Panc1 (cell line): ENCODE measurements around the gene NPC1L1. TPM values are rescaled to one million over a fixed set of nuclear protein-coding genes. Genes with fewer than 3 reads are reported as not detected.

Experiments
- ATAC-seq: fragments of 200-7000 bp; cut with Tn5 transposase; 2 replicates; pipeline ENCODE4 v1.9.1; 2020; ENCODE audit warnings: mild to moderate bottlenecking, moderate library complexity
- BruUV-seq: library from RNA; stranded (reverse); fragments of 400-500 nt; replicated peaks from 2 replicates; lab custom pipeline; 2021; lab: Mats Ljungman, UMichigan
- CTCF ChIA-PET: fragments of 300-600 bp; sonication (Branson Sonifier 250); formaldehyde crosslinking; loops from one replicate; lab custom pipeline; 2022; ENCODE audit warnings: antibody characterized with exemption; lab: Charles Lee
- POLR2A ChIA-PET: fragments of 300-600 bp; sonication (Branson Sonifier 250); formaldehyde crosslinking; loops from one replicate; lab custom pipeline; 2022; ENCODE audit warnings: antibody characterized with exemption; lab: Charles Lee
- DNase-seq: peaks from one replicate; pipeline ENCODE4 v3.0.0-alpha.2; 2010; ENCODE audit warnings: low read depth, low spot score
- H3K27ac ChIP-seq: 2 replicates; pipeline ENCODE4 v1.5.1; 2011; ENCODE audit warnings: mild to moderate bottlenecking, low read length, inconsistent platforms
- H3K27me3 ChIP-seq: fragments of 200-500 bp; sonication (Bioruptor generic); 2 replicates; pipeline ENCODE4 v1.6.0; 2014; ENCODE audit warnings: low read length, inconsistent platforms; ENCODE audit not compliant: control insufficient read depth, insufficient read depth
- H3K36me3 ChIP-seq: fragments of 200-500 bp; sonication (Bioruptor generic); 2 replicates; pipeline ENCODE4 v1.5.1; 2014; ENCODE audit warnings: inconsistent platforms, mild to moderate bottlenecking, low read length, moderate library complexity; ENCODE audit not compliant: control insufficient read depth, insufficient read depth
- H3K4me1 ChIP-seq: 2 replicates; pipeline ENCODE4 v1.5.1; 2011; ENCODE audit warnings: inconsistent platforms, mild to moderate bottlenecking, low read length, moderate library complexity; ENCODE audit not compliant: control insufficient read depth, insufficient read depth
- H3K4me3 ChIP-seq, 2 experiments: 2 replicates each; pipeline ENCODE4 v1.5.1; 2011 to 2012; ENCODE audit warnings: low read depth in 2 of 2, low read length in 2 of 2, mild to moderate bottlenecking in 2 of 2, inconsistent platforms in 1 of 2, moderate library complexity in 1 of 2
- H3K9me3 ChIP-seq: fragments of 200-500 bp; sonication (Bioruptor generic); 2 replicates; pipeline ENCODE4 v1.5.1; 2014; ENCODE audit warnings: low read depth, mild to moderate bottlenecking, inconsistent platforms, low read length, moderate library complexity; ENCODE audit not compliant: control insufficient read depth, insufficient read depth
- POLR2AphosphoS5 ChIP-seq: IDR thresholded peaks from 2 replicates; pipeline ENCODE4 v1.6.1; 2012; ENCODE audit warnings: mild to moderate bottlenecking, low read depth, low read length, moderate library complexity
- SIN3A ChIP-seq: IDR thresholded peaks from 2 replicates; pipeline ENCODE4 v1.6.1; 2012; ENCODE audit warnings: low read depth, mild to moderate bottlenecking, low read length, moderate library complexity, borderline replicate concordance; ENCODE audit not compliant: insufficient read depth
- TCF7L2 ChIP-seq: IDR thresholded peaks from 2 replicates; pipeline ENCODE4 v1.6.1; 2011; ENCODE audit warnings: mild to moderate bottlenecking, low read depth, low read length, inconsistent platforms
- in situ Hi-C: cut with HindIII; loops from 2 replicates; pipeline ENCODE4 v1.10.0; 2016; ENCODE audit warnings: low sequenced_read_pairs, low pct_unique_long_range_greater_than_20kb
- intact Hi-C: fragments of 100-400 bp; cut with micrococcal nuclease; formaldehyde crosslinking; loops from one replicate; pipeline ENCODE4 v1.10.0; 2022; ENCODE audit not compliant: unreplicated experiment
- total RNA-seq: library from RNA; stranded (reverse); gene quantifications from one replicate; pipeline ENCODE4 v1.2.1, GENCODE V29; 2021; ENCODE audit not compliant: unreplicated experiment
- TF ChIP-seq, protein P1 (sequence below): fragments of 450-650 bp; IDR thresholded peaks from 2 replicates; pipeline ENCODE4 v1.5.1; 2017; ENCODE audit warnings: mild to moderate bottlenecking
- TF ChIP-seq, protein P2 (sequence below), 2 experiments: IDR thresholded peaks; 2 replicates each; pipeline ENCODE4 v1.6.1; 2011 to 2012; ENCODE audit warnings: low read depth in 2 of 2, control low read depth in 1 of 2, low read length in 1 of 2, mild to moderate bottlenecking in 1 of 2, moderate library complexity in 1 of 2; ENCODE audit not compliant: insufficient read depth in 1 of 2

NPC1L1 gene
- total RNA-seq, 1 experiment from 2014 or later = not detected

DNA sequence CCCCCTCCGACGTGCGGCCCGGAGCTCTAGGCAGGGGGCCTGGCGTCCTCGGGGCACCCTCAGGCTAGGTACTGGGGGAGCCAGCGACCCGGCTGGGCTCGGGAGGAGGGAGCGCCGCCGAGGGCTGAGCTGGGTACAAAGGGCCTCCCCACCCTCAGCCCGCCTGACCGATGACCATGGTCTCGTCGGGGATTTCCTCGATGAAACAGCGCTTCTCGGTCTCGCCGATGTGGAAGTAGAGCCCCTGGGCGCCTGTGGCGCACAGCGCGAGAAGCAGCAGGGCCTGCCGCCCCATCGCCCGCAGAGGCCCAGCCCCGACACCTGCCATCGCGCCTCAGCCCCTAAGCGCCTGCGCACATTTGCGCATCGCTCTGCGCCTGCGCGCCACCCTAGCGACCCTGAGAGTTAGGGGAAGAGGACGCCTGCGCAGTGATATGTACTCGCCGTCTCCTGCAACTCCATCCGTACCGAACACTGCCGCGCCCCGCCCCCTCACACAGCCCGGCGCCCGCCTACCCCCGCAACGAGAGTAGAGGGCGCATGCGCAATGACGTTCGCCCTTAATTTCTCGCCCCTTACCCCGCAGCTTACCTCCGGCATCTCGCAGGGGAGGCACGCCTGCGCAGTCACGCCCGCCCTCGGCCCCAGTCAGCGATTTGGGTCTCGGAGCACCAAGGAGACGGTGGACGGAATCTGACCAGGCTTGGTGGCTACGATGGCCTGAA, 40.9 kb upstream of the NPC1L1 start, which contains the start of gene TMED4:
TSS of gene TMED4 (minus strand) at position 353 of the 725 bp plus-strand sequence. CDS start at position 328, 25 bp downstream.
- ChIA-PET CTCF (interaction anchor here (0.5 kb wide), 1 partner anchor 32 kb away, joined by 5 read pairs; no protein-coding TSS in a partner anchor), POLR2A (interaction anchor here (0.6 to 1.7 kb wide), 5 partner anchors 8 to 1796 kb away, joined by 3 to 7 read pairs (median 3); partner anchors contain the start of gene DDX56)
- Histone ChIP-seq H3K36me3 (peaks cover 16% of the 10 kb centered on the region), H3K4me1 (peaks cover 11% of the 10 kb centered on the region), H3K4me3 (peak within 1 kb of the TSS; percentile 90 to 97), H3K27me3 (no peaks in the 10 kb centered on the region), H3K9me3 (no peaks in the 10 kb centered on the region), H3K27ac (peak within 1 kb of the TSS; percentile 90)
- ATAC-seq = peak; percentile 96
- in situ Hi-C loops (no loop called here), intact Hi-C loops (loop anchor here (10.0 kb wide), 1 partner anchor 553 kb away; no protein-coding TSS in a partner anchor)
- BruUV-seq = no TSS peak
- DNase-seq = peak; percentile 97
- TF ChIP-seq, protein P1, sequence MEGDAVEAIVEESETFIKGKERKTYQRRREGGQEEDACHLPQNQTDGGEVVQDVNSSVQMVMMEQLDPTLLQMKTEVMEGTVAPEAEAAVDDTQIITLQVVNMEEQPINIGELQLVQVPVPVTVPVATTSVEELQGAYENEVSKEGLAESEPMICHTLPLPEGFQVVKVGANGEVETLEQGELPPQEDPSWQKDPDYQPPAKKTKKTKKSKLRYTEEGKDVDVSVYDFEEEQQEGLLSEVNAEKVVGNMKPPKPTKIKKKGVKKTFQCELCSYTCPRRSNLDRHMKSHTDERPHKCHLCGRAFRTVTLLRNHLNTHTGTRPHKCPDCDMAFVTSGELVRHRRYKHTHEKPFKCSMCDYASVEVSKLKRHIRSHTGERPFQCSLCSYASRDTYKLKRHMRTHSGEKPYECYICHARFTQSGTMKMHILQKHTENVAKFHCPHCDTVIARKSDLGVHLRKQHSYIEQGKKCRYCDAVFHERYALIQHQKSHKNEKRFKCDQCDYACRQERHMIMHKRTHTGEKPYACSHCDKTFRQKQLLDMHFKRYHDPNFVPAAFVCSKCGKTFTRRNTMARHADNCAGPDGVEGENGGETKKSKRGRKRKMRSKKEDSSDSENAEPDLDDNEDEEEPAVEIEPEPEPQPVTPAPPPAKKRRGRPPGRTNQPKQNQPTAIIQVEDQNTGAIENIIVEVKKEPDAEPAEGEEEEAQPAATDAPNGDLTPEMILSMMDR = no peak
- TF ChIP-seq SIN3A (no peak), TCF7L2 (no peak), POLR2AphosphoS5 (peak; percentile 99)
- TF ChIP-seq, protein P2, sequence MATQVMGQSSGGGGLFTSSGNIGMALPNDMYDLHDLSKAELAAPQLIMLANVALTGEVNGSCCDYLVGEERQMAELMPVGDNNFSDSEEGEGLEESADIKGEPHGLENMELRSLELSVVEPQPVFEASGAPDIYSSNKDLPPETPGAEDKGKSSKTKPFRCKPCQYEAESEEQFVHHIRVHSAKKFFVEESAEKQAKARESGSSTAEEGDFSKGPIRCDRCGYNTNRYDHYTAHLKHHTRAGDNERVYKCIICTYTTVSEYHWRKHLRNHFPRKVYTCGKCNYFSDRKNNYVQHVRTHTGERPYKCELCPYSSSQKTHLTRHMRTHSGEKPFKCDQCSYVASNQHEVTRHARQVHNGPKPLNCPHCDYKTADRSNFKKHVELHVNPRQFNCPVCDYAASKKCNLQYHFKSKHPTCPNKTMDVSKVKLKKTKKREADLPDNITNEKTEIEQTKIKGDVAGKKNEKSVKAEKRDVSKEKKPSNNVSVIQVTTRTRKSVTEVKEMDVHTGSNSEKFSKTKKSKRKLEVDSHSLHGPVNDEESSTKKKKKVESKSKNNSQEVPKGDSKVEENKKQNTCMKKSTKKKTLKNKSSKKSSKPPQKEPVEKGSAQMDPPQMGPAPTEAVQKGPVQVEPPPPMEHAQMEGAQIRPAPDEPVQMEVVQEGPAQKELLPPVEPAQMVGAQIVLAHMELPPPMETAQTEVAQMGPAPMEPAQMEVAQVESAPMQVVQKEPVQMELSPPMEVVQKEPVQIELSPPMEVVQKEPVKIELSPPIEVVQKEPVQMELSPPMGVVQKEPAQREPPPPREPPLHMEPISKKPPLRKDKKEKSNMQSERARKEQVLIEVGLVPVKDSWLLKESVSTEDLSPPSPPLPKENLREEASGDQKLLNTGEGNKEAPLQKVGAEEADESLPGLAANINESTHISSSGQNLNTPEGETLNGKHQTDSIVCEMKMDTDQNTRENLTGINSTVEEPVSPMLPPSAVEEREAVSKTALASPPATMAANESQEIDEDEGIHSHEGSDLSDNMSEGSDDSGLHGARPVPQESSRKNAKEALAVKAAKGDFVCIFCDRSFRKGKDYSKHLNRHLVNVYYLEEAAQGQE (IDR thresholded peaks at IDR 0.05; ENCODE audit: insufficient read depth in 1 of 2, low read depth in 2 of 2, low read length in 1 of 2) = peak in 1 of 2 experiments; percentile 22; a peak in 1 of 4 replicates

DNA sequence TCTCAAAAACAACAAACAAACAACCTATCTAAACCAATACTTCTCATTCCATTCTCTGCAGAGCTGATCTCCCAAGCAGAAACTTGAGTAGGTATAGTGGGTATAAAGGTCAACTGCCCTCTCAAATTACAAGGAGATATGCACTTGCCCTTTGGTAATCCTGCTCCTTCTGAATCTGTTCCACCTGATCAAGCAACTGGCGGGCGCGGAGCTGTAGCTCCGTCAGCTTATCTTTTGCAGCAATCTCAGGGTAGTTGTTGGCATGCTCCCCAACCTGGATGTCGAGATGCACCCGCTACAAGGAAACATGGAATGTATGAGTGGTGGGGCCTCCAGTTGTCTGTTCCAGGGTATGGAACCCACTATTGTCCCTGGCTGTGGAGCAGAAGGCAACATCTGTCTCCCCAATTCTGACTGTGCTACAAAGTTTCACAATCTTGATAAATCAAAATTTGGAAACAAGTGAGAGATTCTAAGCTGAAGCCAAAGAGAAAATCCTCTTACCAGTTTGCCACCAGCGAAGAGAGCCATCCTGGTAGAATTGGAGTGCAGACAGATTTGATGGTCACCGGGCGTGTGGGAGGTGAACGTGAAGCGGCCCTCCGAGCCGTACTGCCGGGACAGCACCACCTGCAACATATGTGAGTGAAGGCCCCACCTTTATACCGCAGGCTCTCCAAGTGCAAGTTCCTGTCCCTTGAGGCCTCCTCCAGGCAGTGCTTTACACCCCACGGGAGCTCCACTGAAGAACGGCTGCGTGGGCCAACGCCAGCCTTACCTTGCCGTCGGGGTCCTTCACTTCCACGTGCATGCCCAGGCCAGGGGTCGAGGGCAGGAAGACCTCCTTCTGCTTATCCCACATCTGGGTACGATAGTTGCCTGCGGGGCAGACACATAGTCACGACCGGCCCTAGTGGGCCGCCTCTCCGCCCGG, 40.1 kb upstream of the NPC1L1 start:
- Histone ChIP-seq H3K4me1 (peaks cover 11% of the 10 kb centered on the region), H3K27ac (peak overlapping the region; percentile 90), H3K9me3 (no peaks in the 10 kb centered on the region), H3K4me3 (peak overlapping the region; percentile 90 to 97), H3K36me3 (peaks cover 16% of the 10 kb centered on the region), H3K27me3 (no peaks in the 10 kb centered on the region)
- POLR2A ChIA-PET = interaction anchor here (0.6 kb wide), 1 partner anchor 1795 kb away, joined by 3 read pairs; no protein-coding TSS in a partner anchor
- no peak for TF ChIP-seq TCF7L2
- TF ChIP-seq, protein P1 = no peak
- no peak for TF ChIP-seq SIN3A
- TF ChIP-seq, protein P2 (IDR thresholded peaks at IDR 0.05; ENCODE audit: insufficient read depth in 1 of 2, low read depth in 2 of 2, low read length in 1 of 2) = no peak
- no peak for TF ChIP-seq POLR2AphosphoS5
- ATAC-seq = peak; percentile 14
- BruUV-seq = no TSS peak
- intact Hi-C loops = loop anchor here (10.0 kb wide), 1 partner anchor 554 kb away; no protein-coding TSS in a partner anchor
- DNase-seq = no peak
- CTCF ChIA-PET = no interaction called here
- in situ Hi-C loops = no loop called here
